Loucy (cell line): ENCODE data around the gene UBE2Z.

Experiments
- EZH2phosphoT487 ChIP-seq: fragments of 200-600 bp; IDR thresholded peaks from 2 replicates; pipeline ENCODE4 v1.6.1; 2018; ENCODE audit warnings: antibody characterized with exemption, mild to moderate bottlenecking, moderate library complexity, borderline replicate concordance
- TF ChIP-seq, protein P1 (sequence below): fragments of 200-600 bp; sonication (generic); conservative IDR thresholded peaks from 2 replicates; pipeline ENCODE4 v1.5.1; 2014; ENCODE audit warnings: mild to moderate bottlenecking, antibody characterized with exemption, low read length

GRCh38 chr17:48860456-48860855 lies 47.8 kb upstream of the UBE2Z start:
- TF ChIP-seq, protein P1, sequence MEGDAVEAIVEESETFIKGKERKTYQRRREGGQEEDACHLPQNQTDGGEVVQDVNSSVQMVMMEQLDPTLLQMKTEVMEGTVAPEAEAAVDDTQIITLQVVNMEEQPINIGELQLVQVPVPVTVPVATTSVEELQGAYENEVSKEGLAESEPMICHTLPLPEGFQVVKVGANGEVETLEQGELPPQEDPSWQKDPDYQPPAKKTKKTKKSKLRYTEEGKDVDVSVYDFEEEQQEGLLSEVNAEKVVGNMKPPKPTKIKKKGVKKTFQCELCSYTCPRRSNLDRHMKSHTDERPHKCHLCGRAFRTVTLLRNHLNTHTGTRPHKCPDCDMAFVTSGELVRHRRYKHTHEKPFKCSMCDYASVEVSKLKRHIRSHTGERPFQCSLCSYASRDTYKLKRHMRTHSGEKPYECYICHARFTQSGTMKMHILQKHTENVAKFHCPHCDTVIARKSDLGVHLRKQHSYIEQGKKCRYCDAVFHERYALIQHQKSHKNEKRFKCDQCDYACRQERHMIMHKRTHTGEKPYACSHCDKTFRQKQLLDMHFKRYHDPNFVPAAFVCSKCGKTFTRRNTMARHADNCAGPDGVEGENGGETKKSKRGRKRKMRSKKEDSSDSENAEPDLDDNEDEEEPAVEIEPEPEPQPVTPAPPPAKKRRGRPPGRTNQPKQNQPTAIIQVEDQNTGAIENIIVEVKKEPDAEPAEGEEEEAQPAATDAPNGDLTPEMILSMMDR, result no peak
- TF ChIP-seq EZH2phosphoT487, result no peak
